CD4-positive, alpha-beta T cell treated with Interferon alpha-2 for 1 hour (primary cell): Measurements from ENCODE around the gene CYLD.

Experiments used
- DNase-seq, 2 donors: peaks; one replicate each; pipeline ENCODE4 v3.0.0-alpha.2; 2020 to 2022

The CYLD gene

GRCh38 chr16:50741225-50741780 lies 583 bp upstream of the CYLD start:
- DNase-seq, result no peak

DNA sequence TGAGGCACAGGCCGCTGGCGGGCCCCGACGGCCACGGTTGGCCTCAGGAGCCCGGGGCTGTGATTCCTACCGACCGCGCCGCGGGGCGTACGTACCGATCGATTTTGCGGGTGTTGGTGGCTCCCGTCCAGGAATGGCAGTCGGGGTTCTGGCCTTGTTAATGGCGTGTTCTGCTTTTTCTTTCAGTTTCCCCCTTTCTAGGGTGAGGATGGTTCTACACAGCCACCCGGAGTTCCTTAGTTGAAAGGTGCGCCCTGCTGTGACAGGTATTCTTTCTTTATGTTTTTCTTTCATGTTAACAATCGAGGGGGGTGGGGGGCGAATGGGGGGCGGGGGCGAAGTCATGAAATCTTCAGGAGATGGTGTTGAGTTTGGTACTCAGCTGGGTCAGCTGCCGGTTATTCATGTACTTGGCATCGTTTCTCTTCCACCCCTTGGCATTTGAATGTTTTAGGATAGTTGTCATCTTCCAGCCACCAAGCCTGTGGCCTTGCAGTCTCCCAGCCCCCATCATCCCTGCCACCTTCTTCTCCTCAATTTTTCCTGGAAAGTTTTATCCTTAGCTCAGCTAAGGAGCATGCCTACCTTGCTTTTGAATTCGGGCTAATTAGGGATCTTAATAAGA lies 802 bp downstream of the CYLD start:
- peak; percentile 51 to 69 for DNase-seq

- DNase-seq, result no peak
Measured at GRCh38 chr16:50743581-50744225, 1.8 kb downstream of the CYLD start.

- peak in 1 of 2 donors; percentile 29 for DNase-seq
Measured at GRCh38 chr16:50744881-50745280, 3.0 kb downstream of the CYLD start.

DNA sequence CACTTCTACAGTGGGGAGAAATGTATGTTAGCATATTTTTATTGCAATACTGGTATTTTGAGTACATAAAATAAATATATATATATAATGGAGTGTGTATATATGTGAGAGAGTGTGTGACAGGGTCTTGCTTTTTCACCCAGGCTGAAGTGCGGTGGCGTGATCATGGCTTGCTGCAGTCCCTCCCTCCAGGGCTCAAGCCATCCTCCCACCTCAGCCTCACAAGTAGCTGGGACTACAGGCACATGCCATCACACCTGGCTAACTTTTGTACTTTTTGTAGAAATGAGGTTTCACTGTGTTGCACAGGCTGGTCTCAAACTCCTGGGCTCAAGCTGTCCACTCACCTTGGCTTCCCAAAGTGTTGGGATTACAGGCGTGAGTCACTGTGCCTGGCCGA lies 4.1 kb downstream of the CYLD start:
- peak in 1 of 2 donors; percentile 21 for DNase-seq

DNA sequence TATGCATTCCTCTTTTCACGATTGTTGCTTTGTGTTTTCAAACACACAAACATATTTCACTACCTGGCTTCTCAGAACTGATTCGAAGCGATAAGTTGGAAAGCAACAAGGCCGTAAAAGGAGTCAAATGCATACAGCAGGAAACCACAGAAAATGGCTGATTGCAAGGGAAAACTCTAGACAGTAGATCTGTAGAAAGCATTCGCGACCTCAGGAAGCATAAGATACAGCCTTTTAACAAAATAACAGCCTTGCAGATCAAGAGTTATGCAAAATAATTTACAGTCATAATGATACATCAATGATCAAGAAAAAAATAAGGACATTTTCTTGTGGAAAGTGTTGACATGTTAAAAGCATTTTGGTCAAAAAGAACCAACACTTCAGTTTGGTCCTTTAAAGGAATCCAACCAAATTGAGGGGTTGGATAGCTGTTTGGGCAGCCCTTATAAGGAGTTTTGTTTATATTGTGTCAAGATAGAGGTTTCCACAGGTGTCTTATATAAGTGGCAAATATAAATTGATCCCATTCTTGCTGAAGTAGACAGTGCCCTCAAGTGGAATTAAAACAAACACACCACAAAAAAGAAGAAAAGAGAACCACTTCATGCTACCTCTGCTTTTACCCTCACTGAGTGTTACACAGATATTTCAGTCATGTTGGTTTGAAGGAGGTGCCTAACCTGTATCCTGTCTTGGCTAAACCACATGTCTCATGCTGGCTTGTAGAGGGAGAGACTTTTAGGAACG lies 5.5 kb downstream of the CYLD start:
- peak; percentile 39 to 78 for DNase-seq

DNA sequence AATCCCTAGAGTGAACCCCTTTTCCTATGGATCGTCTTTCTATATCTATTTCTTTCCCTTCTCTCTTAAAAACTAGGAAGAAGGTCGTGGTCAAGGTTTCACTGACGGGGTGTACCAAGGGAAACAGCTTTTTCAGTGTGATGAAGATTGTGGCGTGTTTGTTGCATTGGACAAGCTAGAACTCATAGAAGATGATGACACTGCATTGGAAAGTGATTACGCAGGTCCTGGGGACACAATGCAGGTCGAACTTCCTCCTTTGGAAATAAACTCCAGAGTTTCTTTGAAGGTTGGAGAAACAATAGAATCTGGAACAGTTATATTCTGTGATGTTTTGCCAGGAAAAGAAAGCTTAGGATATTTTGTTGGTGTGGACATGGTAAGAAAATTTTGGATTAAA lies 9.6 kb downstream of the CYLD start:
- DNase-seq, result no peak

DNA sequence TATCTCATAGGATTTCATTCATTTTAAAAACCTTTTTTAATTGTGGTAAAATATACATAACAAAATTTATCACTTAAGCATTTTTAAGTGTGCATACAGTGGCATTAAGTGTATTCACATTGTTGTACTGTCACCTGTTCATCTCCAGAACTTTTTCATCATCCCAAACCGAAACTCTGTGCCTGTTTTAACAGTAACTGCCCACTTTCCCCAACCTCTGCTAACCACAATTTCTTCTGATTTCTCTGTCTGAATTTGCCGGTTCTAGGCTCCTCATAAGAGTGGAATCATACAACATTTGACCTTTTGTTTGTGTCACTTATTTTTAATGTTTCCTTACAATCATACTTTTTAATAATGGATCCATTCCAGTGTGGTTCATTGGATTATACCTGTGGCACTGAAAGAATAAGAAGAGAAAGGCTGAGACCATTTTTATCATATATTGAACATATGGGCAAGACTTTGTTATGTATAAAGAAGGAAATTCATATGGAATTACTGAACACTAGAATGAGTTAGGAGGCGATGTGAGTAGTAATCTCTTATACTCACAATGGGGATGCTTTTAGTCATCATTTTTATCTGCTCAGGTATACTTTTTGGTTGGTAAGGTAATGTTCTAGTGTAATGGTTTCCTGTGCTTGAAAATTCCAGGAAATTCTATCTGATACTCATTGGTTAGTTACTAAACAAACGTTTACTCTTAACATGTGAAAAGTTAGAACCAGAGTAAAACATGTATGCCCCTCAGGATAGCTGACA lies 10.8 kb downstream of the CYLD start:
- DNase-seq, result peak in 1 of 2 donors; percentile 33

- DNase-seq, result no peak
Measured at GRCh38 chr16:50756473-50756872, 14.6 kb downstream of the CYLD start.

- no peak for DNase-seq
Measured at GRCh38 chr16:50761267-50761666, 19.4 kb downstream of the CYLD start.

DNA sequence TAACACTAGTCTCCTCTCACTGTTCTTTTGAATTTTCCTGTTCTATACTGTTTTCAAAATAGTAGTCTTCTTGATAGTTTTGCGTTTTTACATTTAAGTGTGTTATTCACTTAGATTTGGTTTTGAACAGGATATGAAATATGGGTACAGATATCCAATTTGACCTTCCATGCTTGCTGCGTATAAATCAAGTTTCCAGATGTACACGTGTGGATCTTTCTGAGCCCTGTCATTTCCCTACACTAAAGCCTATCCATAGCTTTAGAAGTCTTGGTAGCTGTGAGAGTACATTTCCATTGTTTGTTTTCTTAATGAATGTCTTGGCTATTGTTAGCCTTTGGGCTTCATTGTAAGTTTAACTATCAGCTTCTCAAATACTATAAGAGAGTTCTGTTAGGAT lies 20.4 kb downstream of the CYLD start:
- DNase-seq, result no peak

DNA sequence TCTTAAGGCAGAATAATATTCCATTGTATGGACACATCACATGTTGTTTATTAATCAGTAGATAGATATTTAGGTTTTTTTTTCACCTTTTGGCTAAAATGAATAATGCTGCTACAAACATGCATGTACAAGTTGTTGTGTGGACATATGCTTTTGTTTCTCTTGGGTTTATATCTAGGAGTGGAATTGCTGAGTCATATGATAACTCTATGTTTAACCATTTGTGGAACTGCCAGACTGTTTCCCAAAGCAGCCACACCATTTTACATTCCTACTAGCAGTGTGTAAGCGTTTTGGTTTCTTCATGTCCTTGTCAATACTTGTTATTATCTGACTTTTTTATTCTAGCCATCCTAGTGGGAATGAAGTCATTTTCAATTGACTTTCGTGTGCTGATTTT lies 21.3 kb downstream of the CYLD start:
- no peak for DNase-seq

DNA sequence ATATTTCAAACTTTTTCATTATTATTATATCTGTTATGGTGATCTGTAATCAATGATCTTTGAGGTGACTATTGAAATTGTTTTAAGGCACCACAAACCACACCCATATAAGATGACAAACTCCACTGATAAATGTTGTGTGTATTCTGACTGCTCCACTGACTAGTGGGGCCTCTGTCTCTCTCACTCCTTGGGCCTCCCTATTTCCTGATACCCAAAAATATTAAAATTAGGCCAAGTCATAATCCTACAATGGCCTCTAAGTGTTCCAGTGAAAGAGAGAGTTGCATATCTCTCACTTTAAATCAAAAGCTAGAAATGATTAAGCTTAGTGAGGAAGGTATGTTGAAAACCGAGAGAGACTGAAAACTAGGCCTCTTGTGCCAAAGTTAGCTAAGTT lies 23.4 kb downstream of the CYLD start:
- no peak for DNase-seq

- no peak for DNase-seq
Measured at GRCh38 chr16:50765861-50766260, 24.0 kb downstream of the CYLD start.

- peak in 1 of 2 donors; percentile 27 for DNase-seq
Measured at GRCh38 chr16:50767197-50767596, 25.3 kb downstream of the CYLD start.

DNA sequence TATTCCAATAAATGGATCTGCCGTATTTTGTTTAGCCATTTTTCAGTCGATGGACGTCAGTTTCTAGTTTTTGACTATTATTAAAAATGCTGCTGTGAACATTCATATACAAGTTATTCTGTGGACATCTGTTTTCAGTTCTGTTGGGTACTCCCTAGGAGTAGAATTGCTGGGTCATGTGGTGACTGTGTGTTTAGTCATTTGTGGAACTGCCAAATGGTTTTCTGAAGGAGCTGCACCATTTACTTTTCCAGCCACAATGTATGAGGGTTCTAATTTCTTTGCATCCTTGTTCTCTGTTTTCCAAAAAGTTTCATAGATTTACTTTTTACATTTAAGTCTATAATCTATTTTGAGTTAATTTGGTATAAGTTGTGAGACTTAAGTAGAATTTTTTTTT lies 29.5 kb downstream of the CYLD start:
- DNase-seq, result no peak

- DNase-seq, result no peak
Measured at GRCh38 chr16:50774405-50774804, 32.5 kb downstream of the CYLD start.

DNA sequence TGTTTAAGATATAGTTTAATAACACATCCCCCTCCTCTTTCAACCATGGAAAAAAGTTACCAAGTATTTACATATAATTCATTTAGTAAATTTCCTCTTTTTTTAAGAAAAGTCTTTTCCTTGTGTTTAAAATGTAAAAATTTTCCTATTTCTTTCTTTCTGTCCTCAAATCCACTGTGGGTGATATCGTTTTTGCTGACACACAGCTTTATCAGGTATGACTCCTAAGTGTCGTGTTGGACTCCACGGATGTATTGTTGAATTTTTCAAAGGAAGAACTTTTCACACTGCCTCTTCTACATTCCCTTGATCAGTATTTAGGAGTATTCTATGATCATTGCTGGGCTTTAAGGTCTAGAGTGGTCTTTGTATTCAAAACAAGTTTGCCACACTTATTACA lies 33.1 kb downstream of the CYLD start:
- no peak for DNase-seq

GRCh38 chr16:50776037-50776436 lies 34.2 kb downstream of the CYLD start:
- no peak for DNase-seq

DNA sequence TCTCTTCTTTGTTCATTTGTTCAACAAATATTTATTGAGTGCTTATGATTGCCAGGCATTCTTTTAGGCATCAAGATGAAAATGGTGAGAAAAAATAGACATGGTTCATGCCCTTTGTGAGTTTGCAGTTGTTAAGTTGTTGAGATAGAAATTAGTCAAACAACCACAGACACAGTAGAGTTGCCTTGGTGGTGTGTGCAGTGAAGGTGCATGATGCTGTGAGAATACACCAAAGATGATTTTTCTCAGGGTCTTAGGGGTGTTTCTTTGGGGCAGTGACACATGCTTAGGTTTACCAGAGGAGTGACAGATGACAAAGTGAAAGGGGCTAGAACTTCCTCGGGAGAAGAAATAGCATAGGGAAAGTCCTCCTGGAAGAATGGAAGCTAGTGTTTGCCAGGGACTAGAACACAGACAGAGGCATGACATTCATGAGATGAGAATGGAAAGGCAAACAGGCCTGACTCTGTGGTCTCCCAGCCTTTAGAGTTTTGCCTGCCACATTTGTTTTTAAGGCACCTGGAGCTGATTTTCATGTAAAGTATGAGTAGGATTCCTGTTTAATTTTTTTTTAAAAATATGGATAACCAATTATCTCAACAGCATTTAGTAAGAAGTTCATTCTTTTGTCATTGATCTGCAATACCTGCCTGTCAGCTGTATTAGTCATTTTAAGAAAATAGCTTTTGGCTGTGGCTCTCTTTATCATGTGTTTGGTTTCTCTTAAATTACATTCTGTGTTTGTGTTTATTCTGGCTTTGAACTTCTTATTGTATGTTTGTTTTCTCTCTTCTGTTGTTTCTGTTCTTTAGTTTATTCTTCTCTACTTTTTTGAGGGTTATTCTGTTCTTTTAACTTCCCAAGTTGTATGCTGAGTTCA lies 36.6 kb downstream of the CYLD start:
- DNase-seq, result no peak

DNA sequence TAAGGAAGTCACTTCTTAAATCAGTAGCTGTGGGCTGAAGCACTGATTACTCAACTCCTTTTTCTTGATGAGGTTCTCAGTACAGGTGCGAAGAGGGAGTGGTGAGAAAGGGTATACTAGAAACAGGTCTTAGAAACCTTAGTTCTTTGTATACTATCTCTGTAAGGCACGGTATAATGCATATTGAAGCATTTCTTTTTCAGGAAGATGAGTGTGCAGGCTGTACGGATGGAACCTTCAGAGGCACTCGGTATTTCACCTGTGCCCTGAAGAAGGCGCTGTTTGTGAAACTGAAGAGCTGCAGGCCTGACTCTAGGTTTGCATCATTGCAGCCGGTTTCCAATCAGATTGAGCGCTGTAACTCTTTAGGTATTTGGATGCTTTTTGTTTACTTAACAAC lies 39.2 kb downstream of the CYLD start:
- DNase-seq, result peak in 1 of 2 donors; percentile 51

- peak in 1 of 2 donors; percentile 17 for DNase-seq
Measured at GRCh38 chr16:50781518-50781917, 39.6 kb downstream of the CYLD start.
